Activated CD8-positive, alpha-beta T cell treated with anti-CD3 and anti-CD28 coated beads for 36 hours (primary cell): ENCODE measurements around the gene NMNAT2. TPM values are rescaled to one million over a fixed set of nuclear protein-coding genes. Genes with fewer than 3 reads are reported as not detected.

Experiments
- ATAC-seq: fragments of 200-7000 bp; cut with Tn5 transposase; one replicate; pipeline ENCODE4 v1.10.0; 2021; ENCODE audit warnings: mild to moderate bottlenecking, moderate library complexity
- CTCF ChIA-PET: fragments of 350-600 bp; sonication (Branson Sonifier 250); formaldehyde crosslinking; loops from one replicate; lab custom pipeline; 2021; ENCODE audit warnings: antibody characterized with exemption; lab: Charles Lee
- POLR2A ChIA-PET: fragments of 350-600 bp; sonication (Branson Sonifier 250); formaldehyde crosslinking; loops from one replicate; lab custom pipeline; 2021; ENCODE audit warnings: antibody characterized with exemption; lab: Charles Lee
- DNase-seq: peaks from one replicate; pipeline ENCODE4 v3.0.0-alpha.2; 2020
- H3K27ac Mint-ChIP-seq: one replicate; pipeline ENCODE4 v1.8.0; 2021; ENCODE audit warnings: mild to moderate bottlenecking, mixed read lengths
- H3K27me3 Mint-ChIP-seq: one replicate; pipeline ENCODE4 v1.8.0; 2021; ENCODE audit warnings: mixed read lengths
- H3K36me3 Mint-ChIP-seq: one replicate; pipeline ENCODE4 v1.8.0; 2021; ENCODE audit warnings: low read depth, mixed read lengths
- H3K4me1 Mint-ChIP-seq: one replicate; pipeline ENCODE4 v1.8.0; 2021; ENCODE audit warnings: low read depth, mixed read lengths
- H3K4me3 Mint-ChIP-seq: one replicate; pipeline ENCODE4 v1.8.0; 2021; ENCODE audit warnings: mild to moderate bottlenecking, moderate library complexity, mixed read lengths
- H3K9me3 Mint-ChIP-seq: one replicate; pipeline ENCODE4 v1.8.0; 2021; ENCODE audit warnings: mixed read lengths
- intact Hi-C: fragments of 100-400 bp; cut with micrococcal nuclease; formaldehyde crosslinking; loops from one replicate; pipeline ENCODE4 v1.10.0; 2022
- total RNA-seq, 2 experiments: library from RNA; stranded (reverse); gene quantifications; one replicate each; pipeline ENCODE4 v1.2.3, GENCODE V29; 2021
- TF ChIP-seq, protein P1 (sequence below): fragments of 200-600 bp; IDR thresholded peaks from one replicate; pipeline ENCODE4 v1.8.0; 2022; ENCODE audit warnings: antibody characterized with exemption, mild to moderate bottlenecking

Gene NMNAT2
- total RNA-seq, 2 experiments from 2014 or later: not detected

DNA sequence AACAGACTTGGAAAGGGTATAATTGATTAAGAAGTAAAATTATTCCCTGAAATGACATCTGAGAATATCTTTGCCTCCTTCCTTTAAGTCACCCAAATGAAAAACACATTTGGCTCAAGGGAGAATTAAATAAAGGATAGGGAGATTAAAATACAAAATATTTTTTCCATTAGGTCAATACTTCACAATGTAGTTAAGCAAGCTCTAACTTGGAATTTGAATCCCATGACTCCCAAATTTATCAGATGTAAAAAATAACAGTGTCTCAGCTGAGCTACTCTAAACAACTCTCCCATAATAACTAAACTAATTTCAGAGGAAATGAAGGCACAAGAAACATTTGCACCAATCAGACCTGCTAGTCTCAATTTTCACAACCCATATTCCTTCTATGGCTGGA lies 6.5 kb upstream of the NMNAT2 start:
- H3K4me3 Mint-ChIP-seq: no peak overlapping the region
- H3K27ac Mint-ChIP-seq: no peak overlapping the region
- intact Hi-C loops: no loop called here
- no peaks in the 10 kb centered on the region for H3K9me3 Mint-ChIP-seq
- no peaks in the 10 kb centered on the region for H3K4me1 Mint-ChIP-seq
- DNase-seq (no peak), ATAC-seq (no peak)
- no peaks in the 10 kb centered on the region for H3K36me3 Mint-ChIP-seq
- CTCF ChIA-PET: no interaction called here
- H3K27me3 Mint-ChIP-seq: peaks cover 18% of the 10 kb centered on the region
- TF ChIP-seq, protein P1, sequence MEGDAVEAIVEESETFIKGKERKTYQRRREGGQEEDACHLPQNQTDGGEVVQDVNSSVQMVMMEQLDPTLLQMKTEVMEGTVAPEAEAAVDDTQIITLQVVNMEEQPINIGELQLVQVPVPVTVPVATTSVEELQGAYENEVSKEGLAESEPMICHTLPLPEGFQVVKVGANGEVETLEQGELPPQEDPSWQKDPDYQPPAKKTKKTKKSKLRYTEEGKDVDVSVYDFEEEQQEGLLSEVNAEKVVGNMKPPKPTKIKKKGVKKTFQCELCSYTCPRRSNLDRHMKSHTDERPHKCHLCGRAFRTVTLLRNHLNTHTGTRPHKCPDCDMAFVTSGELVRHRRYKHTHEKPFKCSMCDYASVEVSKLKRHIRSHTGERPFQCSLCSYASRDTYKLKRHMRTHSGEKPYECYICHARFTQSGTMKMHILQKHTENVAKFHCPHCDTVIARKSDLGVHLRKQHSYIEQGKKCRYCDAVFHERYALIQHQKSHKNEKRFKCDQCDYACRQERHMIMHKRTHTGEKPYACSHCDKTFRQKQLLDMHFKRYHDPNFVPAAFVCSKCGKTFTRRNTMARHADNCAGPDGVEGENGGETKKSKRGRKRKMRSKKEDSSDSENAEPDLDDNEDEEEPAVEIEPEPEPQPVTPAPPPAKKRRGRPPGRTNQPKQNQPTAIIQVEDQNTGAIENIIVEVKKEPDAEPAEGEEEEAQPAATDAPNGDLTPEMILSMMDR: no peak
- POLR2A ChIA-PET: no interaction called here

GRCh38 chr1:183423541-183423940 lies 5.4 kb upstream of the NMNAT2 start:
- ChIA-PET CTCF (no interaction called here), POLR2A (interaction anchor here (0.7 kb wide), 1 partner anchor 9 kb away, joined by 3 read pairs; no protein-coding TSS in a partner anchor)
- H3K27me3 Mint-ChIP-seq: peaks cover 27% of the 10 kb centered on the region
- H3K27ac Mint-ChIP-seq: no peak overlapping the region
- intact Hi-C loops: no loop called here
- no peak overlapping the region for H3K4me3 Mint-ChIP-seq
- peaks cover 3% of the 10 kb centered on the region for H3K4me1 Mint-ChIP-seq
- no peak for DNase-seq
- TF ChIP-seq, protein P1: no peak
- no peaks in the 10 kb centered on the region for H3K36me3 Mint-ChIP-seq
- no peaks in the 10 kb centered on the region for H3K9me3 Mint-ChIP-seq
- ATAC-seq: no peak

- intact Hi-C loops: no loop called here
- CTCF ChIA-PET: no interaction called here
- peaks cover 52% of the 10 kb centered on the region for H3K27me3 Mint-ChIP-seq
- peaks cover 23% of the 10 kb centered on the region for H3K4me1 Mint-ChIP-seq
- ATAC-seq: no peak
- TF ChIP-seq, protein P1: no peak
- DNase-seq: no peak
- H3K27ac Mint-ChIP-seq: no peak overlapping the region
- H3K36me3 Mint-ChIP-seq: no peaks in the 10 kb centered on the region
- H3K9me3 Mint-ChIP-seq: no peaks in the 10 kb centered on the region
- H3K4me3 Mint-ChIP-seq: no peak overlapping the region
- POLR2A ChIA-PET: no interaction called here
These were observed 1.2 kb upstream of the NMNAT2 start for GRCh38 chr1:183419399-183419798.

DNA sequence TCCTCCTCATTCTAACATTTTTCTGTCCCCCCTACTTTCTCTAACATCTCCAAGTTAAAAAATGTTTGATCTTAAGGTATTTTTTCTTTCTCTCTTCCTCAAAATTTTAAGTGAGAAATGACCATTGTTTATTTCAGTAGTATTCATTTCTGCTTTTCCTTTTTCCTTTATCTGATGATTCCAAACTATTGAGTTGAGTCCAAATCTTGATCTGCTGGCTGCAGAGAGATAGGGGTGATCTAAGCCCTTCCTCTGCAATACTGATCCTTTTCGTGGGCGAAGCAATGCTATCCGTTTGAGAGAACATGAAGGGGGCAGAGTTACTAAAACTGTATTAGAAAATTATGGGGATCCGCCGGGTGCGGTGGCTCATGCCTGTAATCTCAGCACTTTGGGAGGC lies 516 bp upstream of the NMNAT2 start:
- Mint-ChIP-seq H3K4me1 (peaks cover 23% of the 10 kb centered on the region), H3K27ac (no peak overlapping the region), H3K9me3 (no peaks in the 10 kb centered on the region), H3K36me3 (no peaks in the 10 kb centered on the region), H3K27me3 (peaks cover 52% of the 10 kb centered on the region), H3K4me3 (no peak overlapping the region)
- ATAC-seq (no peak), DNase-seq (no peak)
- TF ChIP-seq, protein P1: no peak
- CTCF ChIA-PET: no interaction called here
- intact Hi-C loops: no loop called here
- POLR2A ChIA-PET: no interaction called here

DNA sequence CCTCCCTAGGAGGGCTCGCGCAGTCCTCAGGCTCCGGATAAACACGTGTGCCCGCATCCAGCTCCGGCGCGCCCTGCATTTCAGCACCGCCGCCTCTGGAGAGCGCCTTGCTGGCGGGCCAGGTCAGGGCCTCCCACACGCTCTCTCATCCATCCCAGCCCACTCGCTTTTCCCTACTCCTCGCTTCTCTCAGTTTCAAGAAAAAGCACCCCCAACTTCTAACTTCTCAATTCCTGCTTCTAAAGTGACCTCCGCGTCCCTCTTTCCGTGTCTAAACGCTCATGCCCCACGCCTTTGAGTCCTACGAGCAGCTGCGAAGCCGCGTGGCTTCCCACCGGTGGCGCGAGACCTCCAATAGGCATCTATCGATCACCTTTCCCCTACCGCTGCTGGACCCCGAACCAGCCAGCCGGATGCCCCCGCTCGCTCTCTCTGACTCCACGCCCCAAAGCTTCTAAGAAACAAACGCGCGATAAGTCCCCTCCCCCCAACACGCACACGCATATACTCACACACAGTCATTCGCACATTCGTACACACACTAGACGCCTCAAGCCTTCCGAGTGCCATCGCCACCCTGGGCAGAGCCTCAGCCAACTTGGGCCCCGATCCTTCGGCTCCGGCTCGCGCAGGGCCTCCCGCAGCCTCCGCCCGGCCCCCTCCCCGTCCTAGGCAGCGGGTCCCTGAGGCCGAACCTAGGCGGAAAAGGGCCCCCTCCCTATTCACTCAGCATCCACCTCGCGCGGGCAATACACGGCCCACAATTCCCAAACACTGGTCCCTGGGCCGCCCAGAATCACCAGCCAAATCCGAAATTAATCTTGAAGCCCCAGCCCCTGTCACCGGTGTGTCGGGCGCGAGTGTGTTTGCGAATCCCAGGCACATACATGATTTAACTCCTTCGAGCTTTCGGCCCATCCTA lies 1.1 kb downstream of the NMNAT2 start:
- intact Hi-C loops: no loop called here
- H3K27ac Mint-ChIP-seq: no peak overlapping the region
- CTCF ChIA-PET: no interaction called here
- peaks cover 48% of the 10 kb centered on the region for H3K27me3 Mint-ChIP-seq
- DNase-seq (peak; percentile 60), ATAC-seq (peak; percentile 70)
- H3K36me3 Mint-ChIP-seq: no peaks in the 10 kb centered on the region
- TF ChIP-seq, protein P1: no peak
- POLR2A ChIA-PET: interaction anchor here (0.8 kb wide), 1 partner anchor 268 kb away, joined by 3 read pairs; no protein-coding TSS in a partner anchor
- peak overlapping the region; percentile 30 for H3K4me3 Mint-ChIP-seq
- no peaks in the 10 kb centered on the region for H3K9me3 Mint-ChIP-seq
- peaks cover 23% of the 10 kb centered on the region for H3K4me1 Mint-ChIP-seq
